T-helper 2 cell treated with Interferon-gamma antibody and Interleukin-4, amounts not matched to agents 5 μg/mL and 100 μg/mL, for 36 hours (primary cell): ENCODE data around the gene ALKBH4.
"Not testable (repeated sequence)": the region's sequence is repeated elsewhere in the genome, so short reads cannot be mapped to it uniquely, and the experiment has no call there.

Source experiments
- DNase-seq: peaks from one replicate; pipeline ENCODE4 v3.0.0; 2021; ENCODE audit warnings: low spot score
- H3K27ac Mint-ChIP-seq: one replicate; pipeline ENCODE4 v1.8.0; 2021; ENCODE audit warnings: mild to moderate bottlenecking, mixed read lengths
- H3K27me3 Mint-ChIP-seq: one replicate; pipeline ENCODE4 v1.8.0; 2021; ENCODE audit warnings: low read depth, mixed read lengths
- H3K36me3 Mint-ChIP-seq: one replicate; pipeline ENCODE4 v1.8.0; 2021; ENCODE audit warnings: low read depth, mixed read lengths
- H3K4me1 Mint-ChIP-seq: one replicate; pipeline ENCODE4 v1.8.0; 2021; ENCODE audit warnings: low read depth, mixed read lengths
- H3K4me3 Mint-ChIP-seq: one replicate; pipeline ENCODE4 v1.8.0; 2022; ENCODE audit warnings: mild to moderate bottlenecking, moderate library complexity, mixed read lengths
- H3K9me3 Mint-ChIP-seq: one replicate; pipeline ENCODE4 v1.8.0; 2021; ENCODE audit warnings: mixed read lengths

The ALKBH4 gene

GRCh38 chr7:102416406-102416805 lies 48.3 kb downstream of the ALKBH4 start:
- peak overlapping the region; percentile 99 for H3K27ac Mint-ChIP-seq
- no peaks in the 10 kb centered on the region for H3K9me3 Mint-ChIP-seq
- no peaks in the 10 kb centered on the region for H3K27me3 Mint-ChIP-seq
- DNase-seq, result no peak
- H3K4me3 Mint-ChIP-seq, result peak overlapping the region; percentile 83
- H3K4me1 Mint-ChIP-seq, result peaks cover 61% of the 10 kb centered on the region
- H3K36me3 Mint-ChIP-seq, result peaks cover 61% of the 10 kb centered on the region

DNA sequence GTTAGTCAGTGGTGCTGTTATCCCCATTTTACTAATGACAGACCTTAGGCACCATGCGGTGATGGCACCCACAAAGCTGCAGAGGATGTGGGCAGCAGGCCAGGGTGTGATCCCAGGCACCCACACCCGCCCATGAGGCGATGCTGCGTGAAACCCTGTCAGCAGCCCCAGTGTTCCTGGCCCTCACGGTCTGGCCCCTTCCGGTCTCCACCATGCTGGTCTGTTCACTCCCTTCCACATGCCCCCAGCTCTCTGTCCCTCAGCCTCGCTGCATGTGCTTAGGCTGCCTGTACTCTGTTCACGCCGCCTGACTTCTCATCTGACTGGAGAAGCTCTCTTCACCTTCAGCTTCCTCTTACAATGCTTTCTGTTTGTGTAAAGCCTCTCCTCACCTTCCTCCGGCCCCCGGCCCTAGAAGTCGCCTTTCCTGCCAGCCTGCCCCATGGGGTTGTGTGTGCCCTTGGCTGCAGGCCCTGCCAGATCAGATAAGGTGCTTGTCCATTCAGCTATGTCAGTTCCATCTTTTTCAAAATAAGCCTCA lies 48.9 kb downstream of the ALKBH4 start:
- H3K27ac Mint-ChIP-seq, result peak overlapping the region; percentile 99
- peaks cover 61% of the 10 kb centered on the region for H3K36me3 Mint-ChIP-seq
- peaks cover 56% of the 10 kb centered on the region for H3K4me1 Mint-ChIP-seq

DNA sequence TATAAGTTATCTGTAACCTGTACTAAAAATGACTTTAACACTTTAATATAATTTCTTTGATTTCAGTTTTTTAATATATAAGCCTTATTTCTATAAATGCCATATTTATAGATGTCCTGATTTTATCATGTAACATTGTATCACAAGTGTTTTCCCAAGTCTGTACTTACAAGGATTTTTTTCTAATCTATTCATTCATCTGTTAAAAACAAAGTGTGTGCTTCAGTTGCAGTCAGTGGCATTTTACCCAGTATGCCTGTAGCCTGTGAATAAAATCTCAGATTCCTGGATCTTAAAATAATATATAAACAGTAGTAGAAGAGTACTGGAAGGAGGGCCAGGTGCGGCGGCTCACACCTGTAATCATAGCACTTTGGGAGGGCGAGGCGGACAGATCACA lies 51.1 kb downstream of the ALKBH4 start:
- H3K9me3 Mint-ChIP-seq, result no peaks in the 10 kb centered on the region
- no peak for DNase-seq
- H3K36me3 Mint-ChIP-seq, result peaks cover 65% of the 10 kb centered on the region
- H3K4me1 Mint-ChIP-seq, result peaks cover 43% of the 10 kb centered on the region
- H3K4me3 Mint-ChIP-seq, result no peak overlapping the region
- H3K27ac Mint-ChIP-seq, result peak overlapping the region; percentile 63
- no peaks in the 10 kb centered on the region for H3K27me3 Mint-ChIP-seq

More for the DNA sequence above, 48.9 kb downstream of the ALKBH4 start:
- Mint-ChIP-seq H3K27me3 (no peaks in the 10 kb centered on the region), H3K4me3 (peak overlapping the region; percentile 83), H3K9me3 (no peaks in the 10 kb centered on the region)
- DNase-seq, result peak; percentile 70

- peak overlapping the region; percentile 15 for H3K27ac Mint-ChIP-seq
- peaks cover 67% of the 10 kb centered on the region for H3K36me3 Mint-ChIP-seq
- no peaks in the 10 kb centered on the region for H3K9me3 Mint-ChIP-seq
- H3K27me3 Mint-ChIP-seq, result no peaks in the 10 kb centered on the region
- H3K4me3 Mint-ChIP-seq, result no peak overlapping the region
- no peak for DNase-seq
- peaks cover 42% of the 10 kb centered on the region for H3K4me1 Mint-ChIP-seq
These were observed 51.6 kb downstream of the ALKBH4 start for GRCh38 chr7:102413091-102413490.

DNA sequence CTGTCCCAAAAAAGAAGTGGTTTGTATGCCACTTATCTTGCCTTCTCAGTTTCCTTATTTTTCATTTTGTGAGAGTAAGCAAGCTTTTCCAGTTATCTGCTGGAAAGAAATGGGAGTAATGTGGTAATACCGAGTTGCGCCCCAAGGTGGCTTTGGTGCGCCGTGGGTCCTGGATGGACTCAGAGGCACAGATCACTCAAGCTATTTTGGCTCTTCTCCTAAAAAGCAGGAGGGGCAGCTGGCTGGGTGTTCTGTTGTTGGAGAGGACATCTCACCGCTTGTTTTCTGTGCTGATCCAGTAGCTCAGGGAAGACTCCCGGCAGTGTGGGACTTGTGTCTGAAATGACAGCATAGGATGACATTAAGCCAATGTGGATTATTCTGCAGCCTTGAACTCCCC lies 52.1 kb downstream of the ALKBH4 start:
- H3K27me3 Mint-ChIP-seq, result no peaks in the 10 kb centered on the region
- H3K36me3 Mint-ChIP-seq, result peaks cover 71% of the 10 kb centered on the region
- no peak overlapping the region for H3K4me3 Mint-ChIP-seq
- H3K4me1 Mint-ChIP-seq, result peaks cover 41% of the 10 kb centered on the region
- H3K9me3 Mint-ChIP-seq, result no peaks in the 10 kb centered on the region
- H3K27ac Mint-ChIP-seq, result no peak overlapping the region
- no peak for DNase-seq

DNA sequence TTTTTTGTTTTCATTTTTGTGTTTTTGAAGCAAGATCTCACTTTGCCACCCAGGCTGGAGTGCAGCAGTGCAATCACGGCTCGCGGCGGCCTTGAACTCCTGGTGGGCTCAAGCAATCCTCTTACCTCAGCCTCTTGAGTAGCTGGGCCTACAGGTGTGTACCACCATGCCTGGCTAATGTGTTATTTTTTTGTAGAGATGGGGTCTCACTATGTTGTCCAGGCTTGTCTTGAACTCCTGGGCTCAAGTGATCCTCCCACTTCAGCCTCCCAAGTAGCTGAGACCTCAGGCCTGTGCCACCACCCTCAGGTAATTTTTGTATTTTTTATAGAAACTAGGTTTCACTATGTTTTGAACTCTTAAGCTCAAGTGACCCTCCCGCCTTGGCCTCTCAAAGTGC lies 53.7 kb downstream of the ALKBH4 start:
- H3K27ac Mint-ChIP-seq, result no peak overlapping the region
- no peaks in the 10 kb centered on the region for H3K27me3 Mint-ChIP-seq
- peaks cover 69% of the 10 kb centered on the region for H3K36me3 Mint-ChIP-seq
- no peak overlapping the region for H3K4me3 Mint-ChIP-seq
- H3K4me1 Mint-ChIP-seq, result peaks cover 27% of the 10 kb centered on the region
- no peaks in the 10 kb centered on the region for H3K9me3 Mint-ChIP-seq
- no peak for DNase-seq

DNA sequence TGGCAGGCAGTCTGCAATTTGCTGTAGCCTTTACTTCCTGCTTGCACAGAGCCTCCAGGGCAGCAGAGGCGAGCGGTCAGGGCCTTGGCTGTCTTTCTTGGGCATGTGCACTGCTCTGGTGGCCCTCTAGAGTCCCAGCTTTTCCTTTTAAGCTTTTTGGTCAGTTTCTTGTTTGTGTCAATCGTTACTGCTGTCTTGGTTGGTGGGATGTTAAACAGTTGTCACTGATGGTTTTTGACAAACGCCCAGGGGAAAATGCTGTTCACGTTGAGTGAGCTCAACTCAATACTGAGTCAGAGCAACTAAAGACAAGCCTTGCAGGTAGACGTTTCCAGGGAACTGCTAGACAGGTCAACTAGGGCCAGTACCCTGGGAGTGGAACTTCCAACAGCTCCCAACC lies 54.5 kb downstream of the ALKBH4 start:
- Mint-ChIP-seq H3K4me1 (peaks cover 19% of the 10 kb centered on the region), H3K9me3 (no peaks in the 10 kb centered on the region), H3K27me3 (no peaks in the 10 kb centered on the region), H3K27ac (no peak overlapping the region), H3K4me3 (no peak overlapping the region), H3K36me3 (peaks cover 64% of the 10 kb centered on the region)
- DNase-seq, result no peak

GRCh38 chr7:102409340-102409739 lies 55.3 kb downstream of the ALKBH4 start:
- DNase-seq, result no peak
- peaks cover 15% of the 10 kb centered on the region for H3K4me1 Mint-ChIP-seq

DNA sequence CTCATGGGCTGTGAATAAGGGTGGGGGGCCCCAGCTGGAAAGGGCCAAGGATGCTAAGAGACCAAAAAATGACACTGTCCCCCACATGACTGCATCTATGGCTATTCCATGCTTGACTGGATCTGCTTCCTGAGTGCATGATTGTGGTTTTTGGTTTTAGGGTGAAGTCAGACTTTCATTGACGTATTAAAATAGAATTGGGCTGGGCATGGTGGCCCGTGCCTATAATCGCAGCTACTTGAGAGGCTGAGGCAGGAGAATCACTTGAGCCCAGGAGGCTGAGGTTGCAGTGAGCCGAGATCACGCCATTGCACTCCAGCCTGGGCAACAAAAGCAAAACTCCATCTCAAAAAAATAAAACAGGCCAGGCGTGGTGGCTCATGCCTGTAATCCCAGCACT lies 56.1 kb downstream of the ALKBH4 start:
- H3K27me3 Mint-ChIP-seq, H3K9me3 Mint-ChIP-seq, H3K4me3 Mint-ChIP-seq, DNase-seq: not testable (repeated sequence)
- Mint-ChIP-seq H3K4me1 (peaks cover 14% of the 10 kb centered on the region), H3K27ac (peak overlapping the region; percentile 52), H3K36me3 (peaks cover 62% of the 10 kb centered on the region)

More at GRCh38 chr7:102409340-102409739, 55.3 kb downstream of the ALKBH4 start:
- H3K4me3 Mint-ChIP-seq, result no peak overlapping the region
- no peaks in the 10 kb centered on the region for H3K27me3 Mint-ChIP-seq
- no peak overlapping the region for H3K27ac Mint-ChIP-seq
- H3K36me3 Mint-ChIP-seq, result peaks cover 63% of the 10 kb centered on the region
- H3K9me3 Mint-ChIP-seq, result no peaks in the 10 kb centered on the region

DNA sequence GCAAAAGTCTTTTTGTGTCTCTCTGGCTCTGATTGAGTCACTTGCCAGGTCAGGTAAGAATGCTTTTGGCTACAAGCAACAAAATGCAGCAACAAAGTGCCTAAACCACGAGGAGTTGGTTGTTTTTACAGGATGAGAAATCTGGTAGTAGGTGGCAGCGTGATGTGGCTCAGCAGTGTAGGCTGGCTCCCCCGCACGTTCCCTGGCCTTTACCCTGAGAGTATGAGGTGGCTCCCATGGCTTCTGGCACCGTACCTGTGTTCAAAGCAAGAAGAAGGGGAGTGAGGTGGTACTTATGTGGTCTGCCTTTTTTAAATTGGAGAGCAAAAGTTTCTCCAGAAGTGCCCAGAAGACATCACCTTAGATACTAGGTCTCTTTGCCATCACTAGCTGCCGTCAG lies 56.8 kb downstream of the ALKBH4 start:
- H3K9me3 Mint-ChIP-seq, result no peaks in the 10 kb centered on the region
- H3K27me3 Mint-ChIP-seq, result no peaks in the 10 kb centered on the region
- no peak overlapping the region for H3K4me3 Mint-ChIP-seq
- H3K27ac Mint-ChIP-seq, result no peak overlapping the region
- DNase-seq, result no peak
- peaks cover 64% of the 10 kb centered on the region for H3K36me3 Mint-ChIP-seq
- H3K4me1 Mint-ChIP-seq, result peaks cover 12% of the 10 kb centered on the region
